ENCODE results near the gene GRM1. TPM values are rescaled to one million over a fixed set of nuclear protein-coding genes. Genes with fewer than 3 reads are reported as not detected.
A peak's percentile ranks its signal among the peaks of the same experiment; 100 is the strongest.
"Not testable (repeated sequence)": the region's sequence is repeated elsewhere in the genome, so short reads cannot be mapped to it uniquely, and the experiment has no call there.

The GRM1 gene
- total RNA-seq, 1 donor from 2014 or later = 0.79 TPM

DNA sequence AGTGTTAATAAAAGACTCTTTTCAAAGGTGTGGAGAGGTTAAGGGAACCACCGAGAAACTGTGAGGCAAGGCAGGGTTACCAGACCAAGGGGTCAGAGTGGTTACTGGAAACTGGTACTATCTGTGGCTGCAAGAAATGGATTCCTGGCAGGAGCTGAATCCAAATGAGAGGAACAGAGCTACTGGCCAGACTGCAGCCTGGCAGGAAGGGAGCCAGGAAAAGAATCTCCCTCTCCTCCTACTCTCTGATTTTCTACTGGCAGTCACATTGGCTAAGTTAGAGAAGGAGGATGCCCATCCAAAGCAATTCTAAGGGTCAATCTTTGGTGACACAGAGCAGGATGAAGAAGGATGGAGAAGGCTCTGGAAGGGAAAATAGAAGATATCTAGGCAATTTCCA, 211.5 kb downstream of the GRM1 start:
- peak overlapping the region; percentile 46 for H3K27ac Mint-ChIP-seq
- Histone ChIP-seq H3K9me3 (ENCODE audit: low read depth) (no peaks in the 10 kb centered on the region), H3K4me1 (no peaks in the 10 kb centered on the region), H3K9ac (no peak overlapping the region), H3F3A (ENCODE audit: low read depth) (no peaks in the 10 kb centered on the region), H3K4me2 (no peak overlapping the region), H3K27me3 (no peaks in the 10 kb centered on the region), H3K27ac (no peak overlapping the region), H4K20me1 (ENCODE audit: low read depth) (no peaks in the 10 kb centered on the region), H3K4me3 (no peak overlapping the region), H2AFZ (replicated peaks) (no peak overlapping the region), H3K36me3 (no peaks in the 10 kb centered on the region), H3K79me2 (ENCODE audit: low read depth) (no peaks in the 10 kb centered on the region)
- H3K4me1 Mint-ChIP-seq = peaks cover 5% of the 10 kb centered on the region
- DNase-seq (ENCODE audit: low spot score) = no peak
- H3K27me3 Mint-ChIP-seq (ENCODE audit: insufficient read depth, low read depth) = no peaks in the 10 kb centered on the region
- no peak for TF ChIP-seq EZH2 (IDR thresholded peaks at IDR 0.05)
- TF ChIP-seq, protein P1, sequence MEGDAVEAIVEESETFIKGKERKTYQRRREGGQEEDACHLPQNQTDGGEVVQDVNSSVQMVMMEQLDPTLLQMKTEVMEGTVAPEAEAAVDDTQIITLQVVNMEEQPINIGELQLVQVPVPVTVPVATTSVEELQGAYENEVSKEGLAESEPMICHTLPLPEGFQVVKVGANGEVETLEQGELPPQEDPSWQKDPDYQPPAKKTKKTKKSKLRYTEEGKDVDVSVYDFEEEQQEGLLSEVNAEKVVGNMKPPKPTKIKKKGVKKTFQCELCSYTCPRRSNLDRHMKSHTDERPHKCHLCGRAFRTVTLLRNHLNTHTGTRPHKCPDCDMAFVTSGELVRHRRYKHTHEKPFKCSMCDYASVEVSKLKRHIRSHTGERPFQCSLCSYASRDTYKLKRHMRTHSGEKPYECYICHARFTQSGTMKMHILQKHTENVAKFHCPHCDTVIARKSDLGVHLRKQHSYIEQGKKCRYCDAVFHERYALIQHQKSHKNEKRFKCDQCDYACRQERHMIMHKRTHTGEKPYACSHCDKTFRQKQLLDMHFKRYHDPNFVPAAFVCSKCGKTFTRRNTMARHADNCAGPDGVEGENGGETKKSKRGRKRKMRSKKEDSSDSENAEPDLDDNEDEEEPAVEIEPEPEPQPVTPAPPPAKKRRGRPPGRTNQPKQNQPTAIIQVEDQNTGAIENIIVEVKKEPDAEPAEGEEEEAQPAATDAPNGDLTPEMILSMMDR (IDR thresholded peaks at IDR 0.05) = no peak
- no peak for TF ChIP-seq EZH2phosphoT487 (IDR thresholded peaks at IDR 0.05)
- peaks cover 14% of the 10 kb centered on the region for H3K9me3 Mint-ChIP-seq
- no peak overlapping the region for H3K4me3 Mint-ChIP-seq
- H3K36me3 Mint-ChIP-seq = peaks cover 6% of the 10 kb centered on the region

DNA sequence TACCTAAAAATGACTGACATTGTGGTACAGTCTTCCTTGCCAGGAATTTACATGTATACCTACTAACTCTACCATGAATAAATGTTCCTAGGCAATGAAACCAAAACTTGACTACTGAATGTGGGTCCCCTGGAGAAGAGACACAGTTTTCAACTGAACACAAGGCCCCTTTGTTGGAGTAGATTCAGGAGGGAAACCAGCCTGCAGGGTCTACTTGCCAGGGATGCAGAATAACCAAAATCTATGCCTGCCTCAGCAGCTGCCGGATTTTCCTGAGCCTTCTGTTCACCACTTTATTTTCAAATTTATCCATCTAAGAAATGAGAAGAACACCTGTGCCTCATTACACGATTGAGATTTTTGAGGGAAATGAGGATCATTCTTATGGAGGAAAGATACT, 211.9 kb downstream of the GRM1 start:
- Mint-ChIP-seq H3K27me3 (ENCODE audit: insufficient read depth, low read depth) (no peaks in the 10 kb centered on the region), H3K27ac (no peak overlapping the region), H3K9me3 (peaks cover 14% of the 10 kb centered on the region), H3K4me1 (peaks cover 5% of the 10 kb centered on the region), H3K4me3 (no peak overlapping the region), H3K36me3 (peaks cover 6% of the 10 kb centered on the region)
- DNase-seq (ENCODE audit: low spot score) = no peak
- Histone ChIP-seq H3F3A (ENCODE audit: low read depth) (no peaks in the 10 kb centered on the region), H3K9ac (no peak overlapping the region), H3K27me3 (no peaks in the 10 kb centered on the region), H4K20me1 (ENCODE audit: low read depth) (no peaks in the 10 kb centered on the region), H3K36me3 (no peaks in the 10 kb centered on the region), H3K4me1 (no peaks in the 10 kb centered on the region), H3K9me3 (ENCODE audit: low read depth) (no peaks in the 10 kb centered on the region), H3K4me3 (no peak overlapping the region), H2AFZ (replicated peaks) (no peak overlapping the region), H3K27ac (no peak overlapping the region), H3K4me2 (no peak overlapping the region), H3K79me2 (ENCODE audit: low read depth) (no peaks in the 10 kb centered on the region)
- TF ChIP-seq EZH2phosphoT487 (IDR thresholded peaks at IDR 0.05) = no peak
- TF ChIP-seq EZH2 (IDR thresholded peaks at IDR 0.05) = no peak
- TF ChIP-seq, protein P1 (IDR thresholded peaks at IDR 0.05) = no peak

DNA sequence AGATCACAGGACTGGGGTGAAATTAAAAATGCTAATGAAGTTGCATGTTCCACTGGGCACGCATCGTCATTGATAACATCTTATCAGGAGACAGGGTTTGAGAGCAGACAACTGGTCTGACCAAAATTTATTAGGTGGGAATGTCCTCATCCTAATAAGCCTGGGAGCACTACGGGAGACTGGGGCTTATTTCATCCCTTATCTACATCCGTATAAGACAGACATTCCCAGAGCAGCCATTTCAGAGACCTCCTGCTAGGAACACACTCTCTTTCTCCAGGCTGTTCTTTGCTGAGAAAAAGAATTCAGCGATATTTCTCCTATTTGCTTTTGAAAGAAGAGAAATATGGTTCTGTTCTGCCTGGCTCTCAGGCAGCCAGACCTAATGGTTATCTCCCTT, 214.8 kb downstream of the GRM1 start:
- H4K20me1 ChIP-seq (ENCODE audit: low read depth); H3K4me3 Mint-ChIP-seq; H3K27me3 Mint-ChIP-seq (ENCODE audit: insufficient read depth, low read depth); H2AFZ ChIP-seq (replicated peaks); H3K27me3 ChIP-seq; H3K79me2 ChIP-seq (ENCODE audit: low read depth); H3K27ac ChIP-seq; H3K36me3 ChIP-seq; H3K4me3 ChIP-seq; H3F3A ChIP-seq (ENCODE audit: low read depth); H3K9ac ChIP-seq; H3K9me3 ChIP-seq (ENCODE audit: low read depth); H3K4me1 Mint-ChIP-seq; H3K4me1 ChIP-seq; H3K27ac Mint-ChIP-seq; DNase-seq (ENCODE audit: low spot score); H3K4me2 ChIP-seq; H3K36me3 Mint-ChIP-seq: not testable (repeated sequence)
- peaks cover 19% of the 10 kb centered on the region for H3K9me3 Mint-ChIP-seq

DNA sequence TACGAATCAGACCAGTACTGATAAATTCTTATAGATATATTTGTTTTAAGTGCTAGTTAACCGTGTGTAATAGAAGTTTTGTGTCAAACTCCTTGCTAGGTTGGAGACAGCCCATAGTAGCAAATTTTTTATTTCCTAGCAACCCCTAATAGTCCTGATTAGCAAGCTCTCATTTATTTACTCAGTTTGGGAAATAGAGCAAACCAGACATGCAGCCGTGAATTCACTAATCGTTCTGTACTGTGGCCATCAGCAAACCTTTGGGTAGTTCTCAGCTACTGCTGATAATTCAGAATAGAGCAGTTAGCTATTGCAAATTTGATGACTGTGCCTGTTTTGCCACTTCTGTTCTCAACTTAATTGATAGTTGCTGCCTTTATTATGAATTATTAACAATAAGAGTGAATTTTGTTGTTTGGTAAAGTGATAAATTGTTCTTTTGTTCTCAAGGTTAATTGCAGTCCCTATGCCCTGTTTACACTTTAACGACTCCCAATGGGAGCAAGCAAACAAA, 215.8 kb downstream of the GRM1 start:
- H3K36me3 ChIP-seq = no peaks in the 10 kb centered on the region

More for the DNA sequence above, 215.8 kb downstream of the GRM1 start:
- no peaks in the 10 kb centered on the region for H3K4me1 ChIP-seq
- Mint-ChIP-seq H3K4me3 (no peak overlapping the region), H3K9me3 (peaks cover 24% of the 10 kb centered on the region), H3K27me3 (ENCODE audit: insufficient read depth, low read depth) (peaks cover 6% of the 10 kb centered on the region), H3K4me1 (peaks cover 2% of the 10 kb centered on the region), H3K36me3 (peaks cover 10% of the 10 kb centered on the region), H3K27ac (no peak overlapping the region)
- no peak overlapping the region for H3K4me3 ChIP-seq
- no peak overlapping the region for H3K27ac ChIP-seq
- DNase-seq (ENCODE audit: low spot score) = no peak
- H3K9me3 ChIP-seq (ENCODE audit: low read depth) = no peaks in the 10 kb centered on the region
- no peaks in the 10 kb centered on the region for H3K27me3 ChIP-seq
- no peak overlapping the region for H3K4me2 ChIP-seq
- no peaks in the 10 kb centered on the region for H3K79me2 ChIP-seq (ENCODE audit: low read depth)
- H2AFZ ChIP-seq (replicated peaks) = no peak overlapping the region
- H3F3A ChIP-seq (ENCODE audit: low read depth) = no peaks in the 10 kb centered on the region
- no peaks in the 10 kb centered on the region for H4K20me1 ChIP-seq (ENCODE audit: low read depth)
- TF ChIP-seq, protein P1 (IDR thresholded peaks at IDR 0.05) = no peak
- TF ChIP-seq EZH2 (IDR thresholded peaks at IDR 0.05) (no peak), EZH2phosphoT487 (IDR thresholded peaks at IDR 0.05) (no peak)
- no peak overlapping the region for H3K9ac ChIP-seq

All from neural progenitor cell (in vitro differentiated cells).